AG10803 (cell line): ENCODE data around the gene NOVA2.

Experiments
- DNase-seq: peaks from one replicate; pipeline ENCODE4 v3.0.0; 2010; ENCODE audit warnings: low read depth
- H3K4me3 ChIP-seq: 2 replicates; pipeline ENCODE4 v1.5.1; 2011; ENCODE audit warnings: mild to moderate bottlenecking, low read length, control low read depth
- TF ChIP-seq, protein P1 (sequence below): conservative IDR thresholded peaks from 2 replicates; pipeline ENCODE4 v1.5.1; 2011; ENCODE audit warnings: mild to moderate bottlenecking, low read length, control low read depth, inconsistent platforms

The NOVA2 gene

DNA sequence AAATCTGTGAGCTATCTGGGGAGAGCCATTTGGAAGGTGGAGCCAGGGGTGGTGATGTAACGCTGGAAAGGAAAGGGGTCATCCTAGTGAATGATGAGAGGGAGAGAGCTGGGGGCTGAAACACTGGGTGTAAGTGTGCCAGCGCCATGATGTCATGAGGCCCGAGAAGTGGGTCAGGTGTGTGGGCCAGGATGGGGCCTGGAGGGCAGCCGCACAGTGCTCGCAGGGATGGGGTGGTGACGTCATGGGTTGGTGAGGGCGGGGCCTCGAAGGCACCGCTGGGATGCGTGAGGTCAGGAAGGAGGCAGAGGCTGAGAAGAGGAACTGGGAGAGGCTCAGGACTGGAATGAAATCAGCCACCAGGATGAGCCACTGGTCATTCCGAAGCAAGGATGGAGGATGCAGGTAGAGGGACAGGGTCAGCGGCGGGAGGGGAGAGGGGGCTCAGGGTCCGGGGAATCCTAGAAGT lies 26.0 kb upstream of the NOVA2 start:
- H3K4me3 ChIP-seq: no peak overlapping the region
- TF ChIP-seq, protein P1, sequence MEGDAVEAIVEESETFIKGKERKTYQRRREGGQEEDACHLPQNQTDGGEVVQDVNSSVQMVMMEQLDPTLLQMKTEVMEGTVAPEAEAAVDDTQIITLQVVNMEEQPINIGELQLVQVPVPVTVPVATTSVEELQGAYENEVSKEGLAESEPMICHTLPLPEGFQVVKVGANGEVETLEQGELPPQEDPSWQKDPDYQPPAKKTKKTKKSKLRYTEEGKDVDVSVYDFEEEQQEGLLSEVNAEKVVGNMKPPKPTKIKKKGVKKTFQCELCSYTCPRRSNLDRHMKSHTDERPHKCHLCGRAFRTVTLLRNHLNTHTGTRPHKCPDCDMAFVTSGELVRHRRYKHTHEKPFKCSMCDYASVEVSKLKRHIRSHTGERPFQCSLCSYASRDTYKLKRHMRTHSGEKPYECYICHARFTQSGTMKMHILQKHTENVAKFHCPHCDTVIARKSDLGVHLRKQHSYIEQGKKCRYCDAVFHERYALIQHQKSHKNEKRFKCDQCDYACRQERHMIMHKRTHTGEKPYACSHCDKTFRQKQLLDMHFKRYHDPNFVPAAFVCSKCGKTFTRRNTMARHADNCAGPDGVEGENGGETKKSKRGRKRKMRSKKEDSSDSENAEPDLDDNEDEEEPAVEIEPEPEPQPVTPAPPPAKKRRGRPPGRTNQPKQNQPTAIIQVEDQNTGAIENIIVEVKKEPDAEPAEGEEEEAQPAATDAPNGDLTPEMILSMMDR: no peak
- DNase-seq: no peak

DNA sequence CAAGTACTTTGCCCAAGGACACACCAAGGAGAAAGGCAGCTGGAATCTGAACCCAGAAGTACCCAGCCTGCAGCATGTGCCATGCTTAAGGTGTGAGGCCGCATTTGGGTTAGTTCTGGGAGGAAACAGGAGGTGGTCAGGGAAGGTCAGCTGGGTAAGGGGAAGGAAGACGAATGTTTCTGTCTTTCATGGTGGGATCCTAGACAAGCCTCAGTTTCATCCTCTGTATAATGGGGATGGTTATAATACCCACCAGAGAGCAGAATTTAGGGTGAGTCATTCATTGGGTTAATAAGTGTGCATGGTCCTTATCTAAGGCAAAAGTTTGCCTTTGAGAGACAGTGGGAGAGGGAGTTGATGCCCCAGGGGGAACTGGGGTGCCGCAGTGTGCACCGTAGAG lies 25.2 kb upstream of the NOVA2 start:
- no peak overlapping the region for H3K4me3 ChIP-seq
- TF ChIP-seq, protein P1: no peak
- DNase-seq: no peak

DNA sequence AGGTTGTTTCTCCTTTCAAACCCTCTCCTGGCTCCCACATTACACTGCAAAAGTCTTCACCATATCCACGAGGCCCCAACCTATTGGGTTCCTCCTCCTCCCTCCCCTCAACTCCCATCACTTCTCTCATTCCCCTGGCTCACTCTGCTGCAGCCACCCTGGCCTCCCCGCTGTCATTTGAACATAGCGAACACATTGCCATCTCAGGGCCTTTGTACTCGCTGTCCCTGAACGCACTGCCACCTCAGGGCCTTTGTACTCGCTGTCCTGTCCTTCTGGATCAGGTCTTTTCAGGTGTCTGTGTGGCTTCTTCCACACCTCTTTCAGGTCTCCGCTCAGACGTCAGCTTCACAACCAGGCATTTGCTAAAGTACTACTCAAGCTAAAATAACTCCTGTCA lies 23.3 kb upstream of the NOVA2 start:
- TF ChIP-seq, protein P1: no peak
- no peak for DNase-seq
- H3K4me3 ChIP-seq: no peak overlapping the region

DNA sequence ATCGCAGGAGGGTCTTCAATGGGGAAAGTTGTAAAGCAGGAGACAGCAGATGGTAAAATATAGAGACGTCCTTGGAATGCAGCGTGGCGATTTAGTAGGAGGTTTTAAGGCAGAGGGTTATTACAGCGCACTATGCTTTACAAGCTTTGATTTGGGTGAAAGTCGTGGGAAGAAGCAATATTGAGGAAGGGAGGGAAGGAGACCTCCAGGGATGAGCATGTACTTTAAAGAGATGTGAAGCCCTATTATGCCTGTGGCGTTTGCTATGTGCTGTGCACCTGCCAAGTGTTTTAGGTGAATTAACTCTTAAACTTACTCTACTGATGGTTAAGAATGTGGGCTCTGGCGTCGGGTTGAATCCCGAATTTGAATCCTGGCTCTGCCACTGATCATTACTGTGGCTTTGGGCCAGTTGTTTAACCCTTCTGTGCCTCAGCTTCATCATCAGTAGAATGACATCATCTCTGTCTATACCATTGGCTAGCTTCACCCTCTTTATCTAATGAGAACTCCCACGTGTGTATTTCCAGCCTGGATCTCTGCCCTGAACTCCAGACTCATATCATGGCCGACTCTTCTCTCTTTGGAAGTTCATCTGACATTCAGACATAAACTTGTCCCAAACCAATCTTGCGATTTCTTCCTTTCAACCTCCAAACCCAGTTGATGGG lies 22.2 kb upstream of the NOVA2 start:
- H3K4me3 ChIP-seq: peak overlapping the region; percentile 95
- TF ChIP-seq, protein P1: no peak
- no peak for DNase-seq

DNA sequence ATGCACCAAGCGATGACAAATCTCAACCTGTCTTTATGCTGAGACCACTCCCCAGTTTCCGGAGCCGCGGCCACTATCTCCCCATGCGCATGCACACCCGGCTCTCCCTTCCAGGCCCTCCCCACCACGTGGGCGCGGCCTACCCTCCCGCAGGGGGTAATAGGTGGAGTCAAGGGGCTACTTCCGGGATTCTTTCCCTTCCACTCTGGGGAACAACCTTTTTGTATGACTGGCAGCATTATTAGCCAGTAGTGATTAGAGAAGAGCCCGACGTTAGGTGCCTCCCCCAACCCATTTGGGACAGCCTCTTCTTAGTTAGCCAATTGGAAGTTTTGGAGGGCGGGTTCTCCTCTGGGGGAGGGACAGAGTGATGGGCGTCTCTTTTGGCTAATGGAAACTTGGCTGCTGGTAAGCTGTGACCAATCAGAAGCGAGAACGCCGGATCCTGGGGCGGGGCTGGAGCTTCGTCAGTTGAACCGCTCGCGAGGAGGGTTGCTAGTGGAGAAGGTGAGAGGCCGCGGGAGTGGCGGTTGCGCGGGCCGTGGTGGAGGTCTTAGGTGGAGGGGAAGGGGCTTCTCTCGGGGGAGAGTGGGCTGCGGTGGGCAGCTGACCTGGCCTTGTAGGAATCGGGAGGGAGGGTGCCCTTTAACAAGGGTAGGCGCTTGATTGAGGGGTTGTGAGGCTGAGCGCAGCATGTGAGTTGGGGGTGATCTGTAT lies 21.5 kb upstream of the NOVA2 start, which contains the start of gene CCDC61:
TSS of gene CCDC61 (plus strand) at position 470 of the 717 bp plus-strand sequence. CDS start 7,552 bp downstream, outside the sequence.
- H3K4me3 ChIP-seq: peak within 1 kb of the TSS; percentile 95
- TF ChIP-seq, protein P1: no peak
- peak; percentile 99 for DNase-seq

DNA sequence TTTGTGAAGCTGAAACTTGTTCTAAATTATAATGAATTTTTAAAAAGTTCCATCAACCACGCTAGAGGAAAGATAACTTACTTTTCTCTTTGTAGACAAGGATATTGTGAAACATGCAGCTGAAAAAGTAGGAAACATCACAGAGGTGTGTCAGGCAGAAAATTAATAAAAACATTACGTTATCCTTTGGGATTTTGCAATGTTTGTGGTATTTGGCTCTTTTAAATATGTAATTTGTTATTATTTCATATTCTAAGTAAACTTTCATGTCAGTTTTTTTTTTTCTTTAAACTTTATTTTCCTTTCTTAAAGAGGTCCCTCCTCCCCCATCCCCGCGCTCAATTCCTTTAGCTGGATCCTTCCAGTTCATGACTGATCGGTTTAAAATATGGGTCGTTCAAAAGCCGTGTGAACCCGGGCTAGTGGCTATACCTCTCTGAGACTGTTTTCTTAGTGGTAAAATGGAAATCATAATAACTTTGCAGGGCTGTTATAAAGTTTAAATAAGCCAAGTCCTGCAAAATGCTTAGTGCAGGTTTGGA lies 20.9 kb upstream of the NOVA2 start:
- peak overlapping the region; percentile 74 for H3K4me3 ChIP-seq
- peak; percentile 13 for DNase-seq
- TF ChIP-seq, protein P1: no peak
